ENCODE measurements around the gene CNOT6.
"Not testable (repeated sequence)": the region's sequence is repeated elsewhere in the genome, so short reads cannot be mapped to it uniquely, and the experiment has no call there.

Gene CNOT6

DNA sequence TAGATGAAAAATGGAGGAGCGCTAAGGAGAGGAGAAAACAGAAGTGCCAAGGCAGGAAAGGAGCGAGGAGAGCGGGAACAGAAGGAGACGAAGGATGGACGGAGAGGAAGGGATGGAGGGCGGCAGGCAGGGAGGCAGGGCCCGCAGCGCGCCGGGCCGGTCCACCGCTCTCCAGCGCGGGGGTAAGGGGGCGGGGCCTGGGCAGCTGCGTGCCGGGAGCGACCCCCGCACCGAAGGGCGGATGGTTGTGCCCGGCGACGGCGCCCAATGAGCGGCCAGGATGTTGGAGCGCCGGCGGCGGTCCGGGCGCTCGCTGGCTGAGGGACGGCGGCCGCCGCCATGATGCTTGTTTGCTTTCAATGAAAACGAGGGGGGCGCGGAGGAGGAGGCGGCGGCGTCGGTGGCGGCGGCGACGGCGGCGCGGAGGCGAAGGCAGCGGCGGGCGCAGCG is at the start of gene CNOT6:
TSS of gene CNOT6 (plus strand) at position 320 of the 450 bp plus-strand sequence. CDS start 34,898 bp downstream, outside the sequence.
- peak; percentile 94 for DNase-seq

GRCh38 chr5:180454752-180455151 is 39.4 kb upstream of the CNOT6 start:
- DNase-seq = no peak

DNA sequence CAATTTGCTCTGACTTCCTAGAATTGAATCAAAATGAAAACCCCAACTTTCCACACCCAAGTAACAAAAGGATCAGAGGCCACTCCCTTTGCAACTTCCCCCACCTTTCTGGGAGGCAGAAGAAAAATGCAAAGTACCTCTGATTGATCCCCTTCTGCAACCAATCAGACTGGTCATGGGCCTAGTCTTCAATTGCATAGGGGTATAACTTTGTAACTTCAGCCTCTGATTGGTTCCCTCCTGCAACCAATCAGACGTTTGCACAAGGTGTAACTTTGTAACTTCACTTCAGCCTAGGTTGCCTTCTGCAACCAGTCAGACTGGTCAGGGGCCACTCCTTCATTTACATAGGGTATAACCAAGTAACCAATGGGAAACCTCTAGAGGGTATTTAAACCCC is 38.3 kb upstream of the CNOT6 start:
- DNase-seq = no peak

GRCh38 chr5:180456792-180457191 is 37.4 kb upstream of the CNOT6 start:
- no peak for DNase-seq

- DNase-seq = not testable (repeated sequence)
These were observed 35.1 kb upstream of the CNOT6 start for GRCh38 chr5:180458852-180459673.

GRCh38 chr5:180459674-180460142 is 34.5 kb upstream of the CNOT6 start:
- DNase-seq = not testable (repeated sequence)

GRCh38 chr5:180460834-180461233 is 33.3 kb upstream of the CNOT6 start:
- no peak for DNase-seq

DNA sequence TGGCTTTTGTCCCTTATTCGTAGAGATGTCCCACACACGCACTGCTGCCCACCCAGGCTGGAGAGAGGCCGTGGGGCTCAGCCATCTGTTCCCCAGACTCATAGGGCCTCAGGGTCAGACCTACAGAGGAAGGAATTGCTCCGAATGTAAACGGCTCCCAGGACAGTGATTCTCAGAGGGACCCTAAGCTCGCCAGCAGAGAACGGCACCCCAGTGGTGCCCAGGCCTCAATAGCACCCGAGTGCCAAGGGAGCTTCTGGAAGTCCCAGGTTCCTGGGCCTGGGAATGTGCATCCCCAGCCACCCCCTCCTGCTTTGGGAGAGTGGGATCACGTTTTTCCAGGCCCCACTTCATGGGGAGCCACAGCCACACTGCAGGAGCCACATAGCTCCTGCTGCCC is 32.9 kb upstream of the CNOT6 start:
- DNase-seq = no peak

DNA sequence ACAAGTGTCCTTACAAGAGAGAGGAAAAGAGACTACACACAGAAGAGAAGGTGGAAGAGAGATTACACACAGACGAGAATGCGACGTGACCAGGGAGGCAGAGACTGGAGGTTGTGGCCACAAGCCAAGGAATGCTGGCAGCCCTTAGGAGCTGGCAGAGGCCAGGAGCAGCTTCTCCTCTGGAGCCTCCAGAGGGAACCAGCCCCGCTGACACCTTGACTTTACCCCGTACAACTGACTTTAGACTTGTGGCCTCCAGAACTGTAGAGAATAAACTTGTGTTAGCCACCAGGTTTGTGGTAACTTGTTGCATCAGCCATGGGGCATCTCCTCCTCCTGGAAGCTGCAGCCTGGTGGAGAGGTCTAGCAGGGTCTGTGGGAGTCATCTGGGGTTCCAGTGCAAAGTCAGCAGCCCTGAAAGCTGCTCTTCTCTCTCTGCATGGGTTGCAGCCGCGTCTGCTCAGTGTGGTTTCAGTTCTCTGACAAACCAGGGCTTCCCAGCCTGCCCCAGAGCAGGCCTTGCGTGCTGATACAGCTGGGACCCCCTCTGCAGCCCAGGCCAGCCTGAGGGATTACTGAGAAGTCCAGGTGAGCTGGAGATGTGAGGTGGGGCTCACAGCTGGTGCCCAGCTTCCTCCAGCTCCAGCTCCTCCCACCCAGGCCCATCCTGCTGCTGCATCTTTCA is 30.8 kb upstream of the CNOT6 start:
- DNase-seq = no peak

- DNase-seq = no peak
These were observed 30.1 kb upstream of the CNOT6 start for GRCh38 chr5:180463916-180464602.

DNA sequence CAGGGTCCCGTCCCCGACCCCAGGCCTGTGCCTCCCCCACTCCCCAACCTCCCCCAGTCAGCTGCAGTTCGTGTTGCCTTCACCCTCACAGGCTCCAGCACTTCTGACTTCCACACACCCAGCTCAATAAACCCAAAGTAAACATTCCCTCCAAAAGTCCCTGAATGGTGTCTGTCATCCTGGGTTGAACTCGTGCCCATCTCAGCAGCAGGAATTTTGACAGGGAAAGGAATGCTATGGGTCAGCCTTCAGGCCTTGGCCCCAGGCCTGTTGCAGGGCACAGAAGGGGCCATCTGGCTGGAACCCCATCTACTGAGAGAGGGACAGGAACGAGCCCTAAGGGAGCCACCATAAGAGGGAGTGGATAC is 29.6 kb upstream of the CNOT6 start:
- no peak for DNase-seq

- not testable (repeated sequence) for DNase-seq
These were observed 29.1 kb upstream of the CNOT6 start for GRCh38 chr5:180465052-180465451.

GRCh38 chr5:180466316-180466715 is 27.9 kb upstream of the CNOT6 start:
- no peak for DNase-seq

- DNase-seq = no peak
These were observed 26.9 kb upstream of the CNOT6 start for GRCh38 chr5:180467028-180467975.

- DNase-seq = no peak
These were observed 26.0 kb upstream of the CNOT6 start for GRCh38 chr5:180467989-180468731.

GRCh38 chr5:180468732-180469585 is 25.2 kb upstream of the CNOT6 start:
- no peak for DNase-seq

- DNase-seq = no peak
These were observed 24.7 kb upstream of the CNOT6 start for GRCh38 chr5:180469586-180469865.

DNA sequence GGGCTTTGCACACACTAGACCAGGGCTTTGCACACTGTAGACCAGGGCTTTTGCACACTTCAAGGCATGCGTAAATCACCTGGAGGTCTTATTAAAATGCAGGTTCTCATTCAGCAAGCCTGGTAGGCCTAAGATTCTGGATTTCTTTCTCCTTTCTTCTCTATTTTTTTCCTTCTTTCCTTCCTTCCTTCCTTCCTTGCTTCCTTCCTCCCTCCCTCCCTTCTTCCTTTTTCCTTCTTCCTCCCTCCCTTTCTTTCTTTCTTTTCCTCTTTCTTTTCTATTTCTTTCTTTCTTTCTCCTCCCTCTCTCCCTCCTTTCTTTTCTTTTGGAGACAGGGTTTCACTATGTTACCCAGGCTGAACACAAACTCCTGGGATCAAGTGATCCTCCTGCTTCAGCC is 24.3 kb upstream of the CNOT6 start:
- no peak for DNase-seq

GRCh38 chr5:180470361-180470760 is 23.8 kb upstream of the CNOT6 start:
- no peak for DNase-seq

DNA sequence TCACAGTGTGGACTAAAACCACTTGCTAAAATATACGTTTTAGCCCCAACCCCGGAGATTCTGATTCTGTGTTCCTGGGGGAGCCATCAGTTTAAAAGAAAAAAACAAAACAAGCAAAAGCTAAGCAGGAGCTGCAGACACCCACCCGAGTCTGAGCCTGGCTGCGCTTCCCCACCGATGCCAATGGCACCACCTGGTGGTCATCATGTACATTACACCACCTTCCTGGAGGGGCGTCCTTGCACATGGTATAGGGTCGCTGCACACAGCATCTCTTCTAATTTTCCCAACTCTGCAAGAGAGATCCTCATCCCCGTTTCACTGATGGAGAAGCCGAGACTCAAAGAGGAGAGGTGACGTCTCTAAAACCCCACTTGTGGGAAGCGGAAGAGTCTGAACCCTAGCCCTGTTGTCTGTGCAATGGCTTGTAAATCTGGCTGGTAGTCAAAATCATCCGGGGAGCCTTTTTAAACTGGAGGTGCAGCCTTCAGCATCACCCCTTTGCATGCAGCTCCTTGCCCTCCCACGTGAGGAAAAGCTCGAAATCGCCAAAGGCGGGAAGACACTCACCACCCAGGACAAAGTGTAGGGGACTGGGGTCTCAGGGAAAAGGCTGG is 23.1 kb upstream of the CNOT6 start:
- peak; percentile 47 for DNase-seq

Measured in CD4-positive, alpha-beta T cell treated with Interleukin-4 for 4 hours (primary cell).